Loucy (cell line): ENCODE data around the gene LRP1-AS.

Experiments used
- EZH2phosphoT487 ChIP-seq: fragments of 200-600 bp; IDR thresholded peaks from 2 replicates; pipeline ENCODE4 v1.6.1; 2018; ENCODE audit warnings: antibody characterized with exemption, mild to moderate bottlenecking, moderate library complexity, borderline replicate concordance
- TF ChIP-seq, protein P1 (sequence below): fragments of 200-600 bp; sonication (generic); conservative IDR thresholded peaks from 2 replicates; pipeline ENCODE4 v1.5.1; 2014; ENCODE audit warnings: mild to moderate bottlenecking, antibody characterized with exemption, low read length

DNA sequence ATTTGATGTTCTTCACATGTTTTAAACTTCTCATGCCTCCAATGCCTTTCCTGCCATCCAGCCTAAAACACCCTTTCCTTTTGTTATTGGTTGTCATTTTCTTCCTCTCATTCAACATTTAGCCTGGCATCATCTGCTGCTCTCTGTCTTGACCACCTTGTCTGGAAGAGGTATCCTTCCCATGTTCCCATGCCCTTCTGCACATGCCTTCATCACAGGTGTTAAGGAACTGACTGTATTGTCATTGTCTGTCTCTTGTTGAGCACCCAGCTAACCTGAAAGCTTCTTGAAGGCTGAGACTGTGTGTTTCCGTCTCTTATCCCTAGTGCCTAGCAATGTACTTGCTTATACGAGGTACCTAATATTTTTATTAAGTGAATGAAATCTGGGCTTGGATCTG lies 23.6 kb downstream of the LRP1-AS start:
- TF ChIP-seq EZH2phosphoT487: no peak
- TF ChIP-seq, protein P1, sequence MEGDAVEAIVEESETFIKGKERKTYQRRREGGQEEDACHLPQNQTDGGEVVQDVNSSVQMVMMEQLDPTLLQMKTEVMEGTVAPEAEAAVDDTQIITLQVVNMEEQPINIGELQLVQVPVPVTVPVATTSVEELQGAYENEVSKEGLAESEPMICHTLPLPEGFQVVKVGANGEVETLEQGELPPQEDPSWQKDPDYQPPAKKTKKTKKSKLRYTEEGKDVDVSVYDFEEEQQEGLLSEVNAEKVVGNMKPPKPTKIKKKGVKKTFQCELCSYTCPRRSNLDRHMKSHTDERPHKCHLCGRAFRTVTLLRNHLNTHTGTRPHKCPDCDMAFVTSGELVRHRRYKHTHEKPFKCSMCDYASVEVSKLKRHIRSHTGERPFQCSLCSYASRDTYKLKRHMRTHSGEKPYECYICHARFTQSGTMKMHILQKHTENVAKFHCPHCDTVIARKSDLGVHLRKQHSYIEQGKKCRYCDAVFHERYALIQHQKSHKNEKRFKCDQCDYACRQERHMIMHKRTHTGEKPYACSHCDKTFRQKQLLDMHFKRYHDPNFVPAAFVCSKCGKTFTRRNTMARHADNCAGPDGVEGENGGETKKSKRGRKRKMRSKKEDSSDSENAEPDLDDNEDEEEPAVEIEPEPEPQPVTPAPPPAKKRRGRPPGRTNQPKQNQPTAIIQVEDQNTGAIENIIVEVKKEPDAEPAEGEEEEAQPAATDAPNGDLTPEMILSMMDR: no peak
